Activated CD8-positive, alpha-beta memory T cell treated with anti-CD3 and anti-CD28 coated beads, Interleukin-2, amount 50 U/mL, for 24 hours (primary cell): ENCODE results near the gene CALN1.
A peak's percentile ranks its signal among the peaks of the same experiment; 100 is the strongest.
"Not testable (repeated sequence)": the region's sequence is repeated elsewhere in the genome, so short reads cannot be mapped to it uniquely, and the experiment has no call there.

Experiments
- DNase-seq: peaks from one replicate; pipeline ENCODE4 v3.0.0-alpha.2; 2020; ENCODE audit errors: extremely low read depth

CALN1 gene

DNA sequence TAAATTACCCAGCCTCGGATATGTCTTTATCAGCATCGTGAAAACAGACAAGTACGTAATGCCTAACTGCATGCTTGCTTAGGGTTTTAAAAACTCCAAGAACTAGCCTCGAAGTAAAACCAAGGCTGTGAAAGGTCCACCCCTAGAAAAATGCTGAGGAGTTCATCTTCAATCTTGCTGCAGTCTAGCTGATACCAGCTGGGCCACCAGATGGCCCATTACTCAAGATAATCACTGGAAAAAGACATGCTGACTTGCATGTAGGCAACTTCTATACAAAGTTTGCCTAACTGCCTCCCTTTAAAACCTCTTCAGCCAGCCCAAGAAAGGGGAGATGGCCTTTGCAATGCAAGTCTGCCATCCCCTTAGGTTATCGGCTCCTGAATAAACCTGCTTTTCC lies 666.1 kb downstream of the CALN1 start:
- DNase-seq = no peak

DNA sequence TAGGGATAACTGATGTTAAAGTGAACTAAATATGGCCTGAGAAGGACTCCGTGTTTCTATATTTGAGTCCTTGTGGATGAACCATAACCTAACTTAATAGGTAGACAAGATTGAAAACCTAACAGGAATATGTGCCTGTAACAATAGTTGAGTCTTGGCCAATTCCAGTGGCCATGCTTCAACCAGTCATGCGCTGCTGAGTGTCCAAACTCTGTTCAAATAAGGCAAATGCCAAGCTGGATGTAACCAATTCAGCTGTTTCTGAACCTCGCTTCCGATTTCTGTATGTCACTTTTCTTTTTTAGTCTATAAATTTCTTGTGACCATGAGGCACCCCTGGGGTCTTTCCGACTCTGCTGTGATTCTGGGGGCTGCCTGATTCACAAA lies 672.0 kb downstream of the CALN1 start:
- DNase-seq = no peak

DNA sequence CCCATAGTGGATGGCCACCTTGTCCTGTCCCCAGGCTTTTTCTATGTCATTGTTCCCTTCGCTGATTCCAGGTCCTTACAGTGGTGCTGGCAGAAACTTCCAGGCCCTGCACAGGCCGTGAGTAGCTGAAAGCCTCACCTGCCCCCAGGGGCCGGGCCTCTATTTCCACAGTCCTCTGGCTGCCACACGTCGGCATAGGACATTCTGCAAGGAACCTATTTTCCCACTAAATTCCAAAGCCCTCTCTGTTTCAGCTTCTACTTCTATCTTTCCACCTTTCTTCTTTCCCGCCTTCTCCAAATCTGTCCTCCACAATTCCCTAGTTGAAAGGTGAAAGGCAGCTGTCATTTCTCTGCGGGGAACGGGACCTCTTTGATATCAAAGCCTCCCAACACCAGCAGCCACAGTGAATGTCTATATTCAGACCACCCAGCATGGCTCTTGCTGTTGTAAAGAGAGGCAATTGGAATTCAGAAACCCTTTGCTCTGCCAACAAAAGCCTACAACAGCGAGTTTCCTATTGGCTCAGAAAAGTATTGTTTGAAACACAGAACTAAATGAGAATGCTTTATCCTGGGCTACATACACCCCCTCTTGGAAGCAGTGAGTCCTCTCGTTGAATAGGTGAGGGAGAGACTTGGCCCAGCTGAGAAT lies 672.5 kb downstream of the CALN1 start:
- DNase-seq = no peak

DNA sequence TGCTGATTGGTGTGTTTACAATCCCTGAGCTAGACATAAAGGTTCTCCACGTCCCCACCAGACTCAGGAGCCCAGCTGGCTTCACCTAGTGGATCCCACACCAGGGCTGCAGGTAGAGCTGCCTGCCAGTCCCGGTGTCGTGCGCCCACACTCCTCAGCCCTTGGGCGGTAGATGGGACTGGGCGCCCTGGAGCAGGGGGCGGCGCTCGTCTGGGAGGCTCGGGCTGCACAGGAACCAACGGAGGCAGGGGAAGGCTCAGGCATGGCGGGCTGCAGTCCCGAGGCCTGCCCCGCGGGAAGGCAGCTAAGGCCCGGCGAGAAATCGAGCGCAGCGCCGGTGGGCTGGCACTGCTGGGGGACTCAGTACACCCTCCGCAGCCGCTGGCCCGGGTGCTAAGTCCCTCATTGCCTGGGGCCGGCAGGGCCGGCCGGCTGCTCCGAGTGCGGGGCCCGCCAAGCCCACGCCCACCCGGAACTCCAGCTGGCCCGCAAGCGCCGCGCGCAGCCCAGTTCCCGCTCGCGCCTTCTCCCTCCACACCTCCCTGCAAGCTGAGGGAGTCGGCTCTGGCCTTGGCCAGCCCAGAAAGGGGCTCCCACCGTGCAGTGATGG lies 674.1 kb downstream of the CALN1 start:
- DNase-seq = not testable (repeated sequence)

DNA sequence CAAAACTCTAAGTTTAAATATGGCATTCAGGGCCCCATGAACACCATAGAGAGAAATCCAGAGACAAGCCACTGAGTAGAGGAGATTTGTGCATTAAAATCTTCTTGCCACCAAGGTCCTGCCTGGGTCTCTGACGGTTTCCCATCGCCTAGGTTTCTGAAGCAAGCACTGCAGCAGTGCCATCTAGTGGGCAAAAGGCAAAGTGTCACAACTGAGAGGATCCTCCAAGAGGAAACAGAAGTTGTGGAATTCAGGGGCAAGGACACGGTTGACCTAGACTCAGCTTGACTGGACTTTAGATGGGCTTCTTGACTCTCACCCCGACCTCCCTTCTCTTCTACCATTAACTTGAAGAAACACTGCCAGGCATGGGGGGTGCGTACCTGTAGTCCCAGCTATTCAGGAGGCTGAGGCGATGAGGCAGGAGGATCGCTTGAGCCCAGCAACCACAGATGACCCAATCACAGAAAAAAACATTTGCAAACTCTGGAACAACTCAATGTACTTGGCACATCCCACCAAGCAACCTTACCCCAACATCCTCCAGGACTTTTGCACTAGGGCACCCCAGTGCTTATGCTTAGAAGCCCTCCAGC lies 676.1 kb downstream of the CALN1 start:
- DNase-seq = no peak

DNA sequence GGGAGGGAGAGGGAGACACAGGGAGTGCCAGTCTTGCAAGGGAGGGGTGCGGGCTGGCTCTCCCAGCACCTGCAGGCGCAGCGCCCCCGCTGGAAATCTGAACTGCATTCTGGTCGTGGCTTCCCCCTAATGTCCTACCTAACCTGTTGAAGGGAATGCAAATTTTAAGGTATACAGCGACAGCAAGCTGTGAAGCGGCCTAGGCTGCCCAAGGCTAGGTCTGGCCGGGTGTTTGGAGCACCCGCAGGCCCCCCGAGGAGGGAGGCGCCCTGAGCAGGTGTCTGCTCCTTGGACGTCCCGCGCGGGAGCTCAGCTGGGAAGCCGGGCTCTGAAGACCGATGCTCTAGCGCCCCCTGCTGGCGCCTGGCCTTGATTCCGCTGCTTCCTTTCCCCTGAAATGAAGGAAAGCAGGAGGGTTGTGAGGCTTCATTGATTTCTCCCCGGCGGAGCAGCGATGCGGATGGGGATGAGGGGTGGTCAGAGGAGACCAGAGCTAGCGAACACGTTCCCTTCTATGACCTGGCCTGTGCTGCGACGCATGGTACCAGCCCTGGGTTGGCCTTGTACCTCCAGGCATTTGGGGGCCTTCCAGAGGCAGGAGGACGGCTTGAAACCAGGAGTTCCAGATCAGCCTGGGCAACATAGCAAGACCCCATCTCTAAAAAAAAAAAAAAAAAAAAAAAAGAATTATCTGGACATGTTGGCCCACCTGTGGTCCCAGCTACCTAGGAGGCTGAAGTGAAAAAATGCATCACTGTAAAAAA lies 678.8 kb downstream of the CALN1 start:
- peak; percentile 21 for DNase-seq

DNA sequence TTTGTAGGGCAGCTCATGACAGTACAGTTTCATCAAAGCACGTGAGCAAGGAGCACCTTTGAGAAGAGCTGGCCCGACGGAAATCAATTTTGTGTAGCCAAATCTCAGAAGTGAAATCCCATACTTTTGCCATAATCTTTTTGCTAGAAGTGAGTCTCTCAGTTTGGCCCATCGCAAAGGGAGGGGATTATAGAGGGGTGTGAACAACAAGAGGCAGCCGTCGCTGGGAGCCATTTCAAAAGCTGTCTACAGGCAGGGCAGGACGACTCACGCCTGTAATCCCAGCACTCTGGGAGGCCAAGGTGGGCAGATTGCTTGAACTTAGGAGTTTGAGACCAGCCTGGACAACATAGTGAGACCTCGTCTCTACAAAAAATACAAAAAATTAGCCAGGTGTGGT lies 680.4 kb downstream of the CALN1 start:
- DNase-seq = no peak
